GM12892 (cell line): ENCODE data around the gene CNOT11.

Experiments used
- POLR2A ChIP-seq: IDR thresholded peaks from 2 replicates; pipeline ENCODE4 v1.6.1; 2011; ENCODE audit warnings: low read depth, low read length, control low read depth
- POLR2AphosphoS5 ChIP-seq: IDR thresholded peaks from 2 replicates; pipeline ENCODE4 v1.6.1; 2011; ENCODE audit warnings: low read depth, low read length, control low read depth
- TAF1 ChIP-seq: IDR thresholded peaks from 2 replicates; pipeline ENCODE4 v1.6.1; 2011; ENCODE audit warnings: low read depth, mild to moderate bottlenecking, control low read depth, low read length, borderline replicate concordance

GRCh38 chr2:101270700-101271259 lies 18.1 kb downstream of the CNOT11 start:
- TF ChIP-seq POLR2A (no peak), POLR2AphosphoS5 (no peak; the same call in 1 of the 2 replicates), TAF1 (no peak)
